Uterus (tissue), 4 donors: Measurements from ENCODE around the gene CLN5. TPM values are rescaled to one million over a fixed set of nuclear protein-coding genes. Genes with fewer than 3 reads are reported as not detected.

ENCODE experiments used
- DNase-seq, 2 donors: peaks; one replicate each; pipeline ENCODE4 v3.0.0-alpha.2; 2019 to 2020
- H3K27ac ChIP-seq, 2 donors: fragments of 200-600 bp; sonication (generic); 1 replicate in 1 of 2; 2 replicates in 1 of 2; pipeline ENCODE4 v1.5.1; 2016 to 2018
- H3K27me3 ChIP-seq, 2 donors: fragments of 200-600 bp; sonication (generic); one replicate each; pipeline ENCODE4 v1.5.1; 2018 to 2019; ENCODE audit warnings: control low read depth in 1 of 2
- H3K36me3 ChIP-seq, 2 donors: fragments of 200-600 bp; sonication (generic); one replicate each; pipeline ENCODE4 v1.5.1; 2019; ENCODE audit warnings: control low read depth in 1 of 2
- H3K4me1 ChIP-seq, 2 donors: fragments of 200-600 bp; sonication (generic); one replicate each; pipeline ENCODE4 v1.5.1; 2018 to 2019; ENCODE audit warnings: control low read depth in 1 of 2
- H3K4me3 ChIP-seq, 2 donors: fragments of 200-600 bp; sonication (generic); 1 replicate in 1 of 2; 2 replicates in 1 of 2; pipeline ENCODE4 v1.5.1; 2018 to 2019; ENCODE audit warnings: mild to moderate bottlenecking in 1 of 2
- H3K9me3 ChIP-seq, 2 donors: fragments of 200-600 bp; sonication (generic); one replicate each; pipeline ENCODE4 v1.5.1; 2019; ENCODE audit warnings: control low read depth in 1 of 2
- POLR2A ChIP-seq, 2 donors: fragments of 450-650 bp; IDR thresholded peaks; one replicate each; pipeline ENCODE4 v1.6.1; 2016; ENCODE audit warnings: antibody characterized with exemption in 2 of 2, mild to moderate bottlenecking in 1 of 2, moderate library complexity in 1 of 2
- intact Hi-C: fragments of 100-400 bp; cut with DNase I; formaldehyde crosslinking; loops from one replicate; pipeline ENCODE4 v1.15.1; 2023; ENCODE audit warnings: low total_unique reads
- total RNA-seq, 4 donors: library from RNA; depleted of rRNA in 3 of 4; stranded (reverse); fragments of >200 nt in 3 of 4; gene quantifications; one replicate each; pipeline versions ENCODE4 v1.1.0 to v1.2.4, GENCODE V29; 2014 to 2023
- TF ChIP-seq, protein P1 (sequence below), 4 experiments: fragments of 200-600 bp in 2 of 4; fragments of 450-650 bp in 2 of 4; sonication (generic) in 2 of 4; IDR thresholded peaks; one replicate each; pipeline ENCODE4 v1.5.1; 2016 to 2019; ENCODE audit warnings: antibody characterized with exemption in 4 of 4, mild to moderate bottlenecking in 2 of 4, moderate library complexity in 1 of 4
- donor health status: DM: yes; HTN: yes; CAD: no.

The CLN5 gene
- total RNA-seq, 4 donors from 2014 or later, result 18.2 to 49.8 (median 39.5) TPM

DNA sequence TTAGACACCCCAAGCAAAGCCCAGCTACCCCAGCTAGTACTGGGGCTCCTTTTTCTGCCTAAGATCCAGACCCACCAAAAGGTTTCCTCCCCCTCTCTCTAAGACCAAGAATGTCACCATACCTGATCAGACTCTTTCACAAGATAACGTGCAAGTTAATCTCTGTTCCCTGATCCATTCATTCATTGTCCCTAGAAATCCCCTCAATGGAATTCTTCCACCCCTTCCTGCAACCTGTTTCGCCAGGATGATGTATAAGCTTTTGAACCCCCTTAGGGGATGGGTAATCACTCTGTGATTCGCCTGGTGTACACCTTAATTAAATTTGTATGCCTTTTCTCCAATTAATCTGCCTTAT lies 17.3 kb upstream of the CLN5 start:
- Histone ChIP-seq H3K36me3 (no peaks in the 10 kb centered on the region), H3K4me1 (no peaks in the 10 kb centered on the region), H3K4me3 (no peak overlapping the region), H3K27ac (no peak overlapping the region), H3K9me3 (no peaks in the 10 kb centered on the region), H3K27me3 (no peaks in the 10 kb centered on the region)
- no peak for TF ChIP-seq POLR2A (IDR thresholded peaks at IDR 0.05)
- TF ChIP-seq, protein P1, sequence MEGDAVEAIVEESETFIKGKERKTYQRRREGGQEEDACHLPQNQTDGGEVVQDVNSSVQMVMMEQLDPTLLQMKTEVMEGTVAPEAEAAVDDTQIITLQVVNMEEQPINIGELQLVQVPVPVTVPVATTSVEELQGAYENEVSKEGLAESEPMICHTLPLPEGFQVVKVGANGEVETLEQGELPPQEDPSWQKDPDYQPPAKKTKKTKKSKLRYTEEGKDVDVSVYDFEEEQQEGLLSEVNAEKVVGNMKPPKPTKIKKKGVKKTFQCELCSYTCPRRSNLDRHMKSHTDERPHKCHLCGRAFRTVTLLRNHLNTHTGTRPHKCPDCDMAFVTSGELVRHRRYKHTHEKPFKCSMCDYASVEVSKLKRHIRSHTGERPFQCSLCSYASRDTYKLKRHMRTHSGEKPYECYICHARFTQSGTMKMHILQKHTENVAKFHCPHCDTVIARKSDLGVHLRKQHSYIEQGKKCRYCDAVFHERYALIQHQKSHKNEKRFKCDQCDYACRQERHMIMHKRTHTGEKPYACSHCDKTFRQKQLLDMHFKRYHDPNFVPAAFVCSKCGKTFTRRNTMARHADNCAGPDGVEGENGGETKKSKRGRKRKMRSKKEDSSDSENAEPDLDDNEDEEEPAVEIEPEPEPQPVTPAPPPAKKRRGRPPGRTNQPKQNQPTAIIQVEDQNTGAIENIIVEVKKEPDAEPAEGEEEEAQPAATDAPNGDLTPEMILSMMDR (IDR thresholded peaks at IDR 0.05), result no peak
- no peak for DNase-seq
- intact Hi-C loops, result no loop called here

DNA sequence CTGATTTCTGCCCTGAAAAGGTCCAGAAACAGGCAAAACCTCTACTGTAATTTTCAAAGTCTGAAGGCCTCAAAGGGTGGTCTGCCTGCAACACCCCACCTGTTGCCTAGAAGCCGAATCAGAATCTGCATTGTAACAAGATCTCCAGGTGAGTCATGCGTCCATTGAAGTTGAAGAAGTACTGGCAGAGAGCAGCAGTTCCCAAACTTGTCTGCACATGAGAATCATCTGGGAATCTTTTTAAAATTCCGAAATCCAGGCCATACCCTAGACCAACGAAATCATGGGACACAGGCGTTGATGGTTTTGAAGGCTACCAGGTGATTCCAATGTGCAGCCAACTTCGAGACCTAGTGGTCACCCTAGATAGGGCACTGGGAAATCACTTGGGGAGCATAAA lies 16.0 kb upstream of the CLN5 start:
- intact Hi-C loops, result no loop called here
- H3K27ac ChIP-seq, result no peak overlapping the region

DNA sequence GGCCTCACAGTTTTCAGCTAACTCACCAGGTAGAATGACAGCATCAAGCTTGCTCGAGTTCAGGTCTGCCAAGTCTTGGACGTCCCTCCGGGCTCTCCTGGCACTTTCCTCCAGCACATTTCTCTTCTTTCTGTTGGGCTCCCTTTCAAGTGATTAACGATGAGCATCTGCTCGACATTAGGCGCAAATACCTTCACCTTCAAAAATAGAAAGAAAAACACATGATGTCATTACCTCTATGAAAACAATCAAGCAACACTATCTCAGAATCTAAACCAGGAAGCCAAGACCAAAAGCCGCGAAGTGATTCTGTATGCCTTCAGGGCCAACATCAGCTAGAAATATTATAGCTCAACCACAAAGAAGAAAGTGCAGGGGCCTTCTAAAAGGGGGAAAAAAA lies 15.4 kb upstream of the CLN5 start:
- Histone ChIP-seq H3K4me3 (no peak overlapping the region), H3K9me3 (no peaks in the 10 kb centered on the region), H3K4me1 (no peaks in the 10 kb centered on the region), H3K27me3 (no peaks in the 10 kb centered on the region), H3K27ac (no peak overlapping the region), H3K36me3 (no peaks in the 10 kb centered on the region)
- intact Hi-C loops, result no loop called here
- DNase-seq, result no peak
- TF ChIP-seq, protein P1 (IDR thresholded peaks at IDR 0.05), result no peak
- TF ChIP-seq POLR2A (IDR thresholded peaks at IDR 0.05), result no peak

More for the DNA sequence above, 16.0 kb upstream of the CLN5 start:
- Histone ChIP-seq H3K4me1 (no peaks in the 10 kb centered on the region), H3K36me3 (no peaks in the 10 kb centered on the region), H3K4me3 (no peak overlapping the region), H3K9me3 (no peaks in the 10 kb centered on the region), H3K27me3 (no peaks in the 10 kb centered on the region)
- DNase-seq, result no peak
- TF ChIP-seq POLR2A (IDR thresholded peaks at IDR 0.05), result no peak
- TF ChIP-seq, protein P1 (IDR thresholded peaks at IDR 0.05), result no peak

DNA sequence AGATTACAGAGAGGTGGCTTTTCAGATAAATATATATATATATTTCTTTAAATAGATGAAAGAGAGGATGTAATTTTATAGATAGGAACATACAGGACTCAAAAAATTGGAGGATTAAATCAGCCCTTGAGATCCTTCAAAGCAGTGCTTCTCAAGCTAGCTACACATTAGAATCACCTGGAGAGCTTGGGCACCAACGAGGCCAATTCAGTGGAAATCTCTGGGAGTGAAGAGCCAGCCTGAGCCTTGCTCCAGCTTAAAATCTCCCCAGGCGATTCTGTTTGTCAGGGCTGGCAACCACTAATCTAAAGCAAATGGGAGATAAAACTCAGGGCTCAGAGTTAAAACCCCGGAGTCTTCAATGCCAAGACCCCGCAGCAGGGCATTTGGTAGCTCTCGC lies 15.0 kb upstream of the CLN5 start:
- H3K27me3 ChIP-seq, result no peaks in the 10 kb centered on the region
- H3K4me1 ChIP-seq, result no peaks in the 10 kb centered on the region
- no peak for DNase-seq
- TF ChIP-seq, protein P1 (IDR thresholded peaks at IDR 0.05), result no peak
- TF ChIP-seq POLR2A (IDR thresholded peaks at IDR 0.05), result no peak
- H3K4me3 ChIP-seq, result no peak overlapping the region
- H3K27ac ChIP-seq, result no peak overlapping the region
- no peaks in the 10 kb centered on the region for H3K9me3 ChIP-seq
- no peaks in the 10 kb centered on the region for H3K36me3 ChIP-seq
- intact Hi-C loops, result no loop called here

DNA sequence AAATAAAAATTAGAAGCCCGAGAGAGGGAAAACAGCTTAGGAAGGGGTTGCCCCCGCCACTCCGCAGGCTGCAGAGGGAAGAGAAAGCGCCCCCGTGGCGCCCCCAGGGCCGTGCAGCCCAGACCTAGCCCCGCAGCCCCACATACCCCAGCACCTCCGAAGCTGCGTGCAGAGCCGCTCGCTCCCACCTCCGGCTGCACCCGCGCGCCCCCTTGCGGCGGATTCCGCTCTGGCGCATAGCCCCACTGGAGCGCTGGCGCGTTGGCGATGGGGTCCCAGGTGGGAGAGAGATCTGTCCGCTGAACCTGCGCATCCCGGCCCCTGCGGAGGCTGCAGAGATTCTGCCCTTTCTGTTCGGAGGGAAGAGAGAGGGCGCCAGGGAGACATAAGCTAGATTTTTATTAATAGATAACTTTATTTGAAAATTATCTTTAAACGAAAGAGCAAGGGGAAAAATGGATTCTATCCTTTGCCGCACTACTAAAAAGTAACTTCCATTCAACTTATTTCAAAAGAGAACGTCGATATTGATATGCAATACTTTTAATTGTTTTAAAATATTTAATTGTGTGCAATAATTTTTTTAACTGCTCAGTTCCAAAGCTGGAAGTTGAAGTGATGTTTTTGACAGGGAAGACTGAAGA lies 11.7 kb upstream of the CLN5 start:
- peak; percentile 62 to 79 for DNase-seq
- H3K4me3 ChIP-seq, result peak overlapping the region in 1 of 2 donors; percentile 22
- H3K27me3 ChIP-seq, result no peaks in the 10 kb centered on the region
- intact Hi-C loops, result no loop called here
- H3K4me1 ChIP-seq, result no peaks in the 10 kb centered on the region
- H3K36me3 ChIP-seq, result no peaks in the 10 kb centered on the region
- TF ChIP-seq, protein P1 (IDR thresholded peaks at IDR 0.05), result peak; percentile 78 to 96 (median 87)
- no peak for TF ChIP-seq POLR2A (IDR thresholded peaks at IDR 0.05)
- H3K27ac ChIP-seq, result no peak overlapping the region
- no peaks in the 10 kb centered on the region for H3K9me3 ChIP-seq
